Thyroid gland (tissue), 4 donors: Measurements from ENCODE around the gene DSCAM.

ENCODE experiments used
- POLR2A ChIP-seq, 2 donors: fragments of 450-650 bp; IDR thresholded peaks; one replicate each; pipeline ENCODE4 v1.6.1; 2017; ENCODE audit warnings: antibody characterized with exemption in 2 of 2, mild to moderate bottlenecking in 2 of 2, moderate library complexity in 1 of 2
- TF ChIP-seq, protein P1 (sequence below), 6 experiments: fragments of 200-600 bp in 3 of 6; fragments of 450-650 bp in 3 of 6; sonication (generic) in 3 of 6; IDR thresholded peaks; one replicate each; pipeline ENCODE4 v1.5.1; 2016 to 2019; ENCODE audit warnings: antibody characterized with exemption in 6 of 6, mild to moderate bottlenecking in 2 of 6, inconsistent platforms in 1 of 6, moderate library complexity in 1 of 6

DNA sequence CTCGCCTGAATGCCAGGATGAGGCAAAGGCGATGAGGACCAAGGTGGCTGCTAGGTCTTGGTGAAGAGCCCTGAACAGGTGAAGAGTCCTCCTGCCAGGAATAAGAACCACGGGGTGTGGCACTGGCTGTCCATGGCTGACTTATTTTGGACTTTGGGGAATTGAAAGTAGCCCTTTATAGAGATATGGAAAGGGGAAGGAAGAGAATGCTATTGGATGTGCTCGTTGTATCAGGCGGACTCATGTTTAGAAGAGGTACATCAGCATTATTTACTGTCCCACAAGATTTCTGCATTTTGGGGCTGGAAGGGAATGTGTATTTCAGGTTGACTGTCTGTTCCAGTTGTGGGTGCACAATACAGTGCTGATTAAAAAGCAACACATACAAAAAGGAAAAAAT, 465.8 kb downstream of the DSCAM start:
- TF ChIP-seq, protein P1, sequence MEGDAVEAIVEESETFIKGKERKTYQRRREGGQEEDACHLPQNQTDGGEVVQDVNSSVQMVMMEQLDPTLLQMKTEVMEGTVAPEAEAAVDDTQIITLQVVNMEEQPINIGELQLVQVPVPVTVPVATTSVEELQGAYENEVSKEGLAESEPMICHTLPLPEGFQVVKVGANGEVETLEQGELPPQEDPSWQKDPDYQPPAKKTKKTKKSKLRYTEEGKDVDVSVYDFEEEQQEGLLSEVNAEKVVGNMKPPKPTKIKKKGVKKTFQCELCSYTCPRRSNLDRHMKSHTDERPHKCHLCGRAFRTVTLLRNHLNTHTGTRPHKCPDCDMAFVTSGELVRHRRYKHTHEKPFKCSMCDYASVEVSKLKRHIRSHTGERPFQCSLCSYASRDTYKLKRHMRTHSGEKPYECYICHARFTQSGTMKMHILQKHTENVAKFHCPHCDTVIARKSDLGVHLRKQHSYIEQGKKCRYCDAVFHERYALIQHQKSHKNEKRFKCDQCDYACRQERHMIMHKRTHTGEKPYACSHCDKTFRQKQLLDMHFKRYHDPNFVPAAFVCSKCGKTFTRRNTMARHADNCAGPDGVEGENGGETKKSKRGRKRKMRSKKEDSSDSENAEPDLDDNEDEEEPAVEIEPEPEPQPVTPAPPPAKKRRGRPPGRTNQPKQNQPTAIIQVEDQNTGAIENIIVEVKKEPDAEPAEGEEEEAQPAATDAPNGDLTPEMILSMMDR (IDR thresholded peaks at IDR 0.05): no peak
- TF ChIP-seq POLR2A (IDR thresholded peaks at IDR 0.05): no peak
